Islet precursor cell (in vitro differentiated cells): ENCODE measurements around the gene GDF7.

Source experiments
- DNase-seq: peaks from one replicate; pipeline ENCODE4 v3.0.0-alpha.2; 2018

The GDF7 gene

DNA sequence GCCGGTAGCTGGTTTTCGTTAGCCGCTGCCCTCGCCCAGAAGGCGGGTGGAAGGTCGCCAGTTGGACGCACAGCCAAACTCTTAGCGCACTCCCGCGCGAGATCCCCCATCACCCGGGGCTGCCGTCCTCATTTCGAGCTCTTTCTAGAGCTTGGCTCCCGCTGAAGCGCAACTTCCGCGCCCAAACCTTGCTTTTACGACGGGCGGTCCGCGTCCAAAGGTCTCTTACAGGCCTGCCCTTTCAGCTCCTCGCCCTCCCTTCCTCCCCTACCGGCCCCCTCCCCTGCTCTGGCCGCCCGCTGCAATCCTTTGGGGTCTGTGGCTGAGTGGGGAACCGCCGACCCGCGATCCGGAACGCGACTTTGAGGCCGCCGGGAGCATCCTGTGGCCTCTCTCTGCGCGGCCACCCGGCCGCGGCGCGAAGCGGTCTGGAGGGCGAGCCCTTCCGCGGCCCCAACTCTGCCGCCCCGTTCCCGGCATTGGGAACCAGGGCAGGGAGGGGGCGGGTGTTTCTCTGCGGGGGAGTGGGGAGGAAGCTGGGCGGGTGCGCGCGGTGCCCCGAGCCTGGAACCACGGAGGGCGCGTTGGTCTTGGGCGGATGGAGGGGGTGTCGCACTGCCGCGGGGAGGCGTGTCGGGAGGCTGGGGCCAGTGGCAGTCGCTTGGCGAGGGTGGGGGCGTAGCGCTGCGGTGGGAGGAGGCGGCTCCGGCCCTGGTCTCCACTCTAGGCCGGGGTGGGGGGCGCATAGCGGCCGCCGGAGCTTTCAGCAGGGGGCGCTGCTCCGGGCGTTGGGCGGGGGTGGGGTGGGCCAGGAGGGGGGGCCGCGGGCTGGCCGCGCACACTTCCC, at the start of gene GDF7:
TSS of gene GDF7 (plus strand) at position 841 of the 847 bp plus-strand sequence. CDS start 96 bp downstream, outside the sequence.
- DNase-seq = no peak

DNA sequence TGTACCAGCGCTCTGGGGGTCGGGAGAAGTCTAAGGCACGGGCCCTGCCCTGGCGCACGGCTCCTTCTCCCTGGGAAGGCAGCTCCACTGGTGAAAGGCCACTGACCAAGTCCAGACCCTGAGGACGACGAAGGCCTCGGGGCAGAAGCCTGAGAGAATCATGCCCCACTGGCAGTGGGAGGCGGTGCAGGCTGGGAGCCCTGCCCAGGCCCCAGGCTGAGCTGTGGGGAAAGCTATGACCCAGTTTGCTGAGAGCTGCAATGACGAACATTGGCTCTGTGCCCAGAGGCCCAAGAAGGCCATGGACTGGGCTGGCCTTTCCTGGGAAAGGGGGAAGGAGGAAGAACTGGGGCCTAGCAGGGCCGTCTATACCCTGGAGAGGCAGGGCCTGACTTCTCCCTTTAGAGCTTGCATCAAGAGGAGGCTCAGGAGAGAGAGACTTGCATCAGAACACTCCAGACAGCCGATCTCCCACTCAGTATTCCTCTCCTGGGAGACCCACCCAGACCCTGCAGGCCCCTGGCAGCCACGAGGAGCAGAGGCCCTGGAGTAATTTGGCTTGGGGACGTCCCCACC, 49.0 kb upstream of the GDF7 start:
- DNase-seq = peak; percentile 80

DNA sequence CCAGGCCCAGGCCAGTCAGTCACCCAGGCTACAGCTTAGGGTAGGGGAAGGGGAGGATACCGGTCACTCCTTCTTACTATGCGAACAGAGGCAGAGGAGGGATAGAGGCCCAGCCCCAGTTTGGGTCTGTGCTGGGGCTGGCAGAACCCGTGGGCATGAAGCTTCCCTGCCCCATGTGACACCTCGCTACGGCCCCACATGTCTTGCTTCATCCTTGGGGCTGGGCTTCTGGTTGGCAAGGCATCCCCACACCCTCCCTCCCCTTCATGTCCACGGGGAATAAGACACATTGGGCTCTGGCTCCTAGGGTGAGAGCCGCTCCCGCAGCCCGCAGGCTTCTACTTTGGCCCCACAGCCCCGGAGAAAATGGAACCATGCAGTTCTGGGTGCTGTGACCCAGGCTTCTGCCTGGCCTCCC, 48.5 kb upstream of the GDF7 start:
- no peak for DNase-seq

DNA sequence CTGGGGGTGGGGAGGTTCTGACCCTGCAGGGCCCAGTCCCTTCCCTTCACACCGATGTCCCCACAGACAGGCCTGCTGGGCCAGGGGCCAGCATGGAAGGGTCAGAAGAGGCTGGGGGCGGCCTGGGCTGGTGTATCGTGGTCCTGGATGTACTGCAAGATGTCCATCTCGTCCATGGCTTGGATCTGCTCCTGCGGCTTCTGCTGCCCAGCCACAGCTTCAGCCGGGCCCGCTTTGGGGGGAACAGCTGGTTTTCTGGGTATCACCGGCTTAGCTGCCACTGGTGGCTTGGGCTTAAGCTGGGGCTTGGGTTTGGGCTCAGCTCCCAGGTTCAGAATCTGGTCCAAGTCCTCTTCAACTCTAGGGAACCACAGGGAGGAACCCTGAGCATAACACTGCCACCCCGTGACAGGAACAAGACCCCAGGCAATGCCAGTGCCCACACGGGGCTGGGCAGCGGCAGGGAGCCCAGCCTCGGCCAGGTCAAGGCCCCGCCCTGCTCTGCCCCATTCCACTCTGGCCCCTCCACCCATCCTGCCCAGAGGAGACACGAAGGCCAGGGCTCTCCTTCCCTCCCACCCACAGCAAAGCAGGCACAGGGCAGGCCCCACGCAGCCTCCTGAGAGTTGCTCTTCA, 47.9 kb upstream of the GDF7 start:
- peak; percentile 45 for DNase-seq

DNA sequence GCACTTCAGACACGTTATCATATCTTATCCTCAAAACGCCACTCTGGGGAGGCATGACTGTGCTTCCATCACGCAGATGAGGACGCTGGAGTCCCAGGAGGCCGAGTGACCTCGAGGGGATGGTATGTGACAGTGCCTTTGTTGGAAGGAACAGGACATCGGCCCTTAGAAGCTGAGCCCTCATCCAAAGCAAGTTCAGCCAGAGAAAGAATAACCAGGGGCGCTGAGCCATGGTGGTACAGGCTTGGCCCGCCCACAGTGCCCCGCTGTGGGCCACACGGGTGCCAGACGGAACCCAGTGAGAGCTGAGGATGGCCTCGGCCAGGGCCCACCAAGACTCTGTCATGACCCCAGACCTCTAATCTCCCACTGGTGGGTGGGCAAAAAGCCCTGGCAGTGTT, 47.3 kb upstream of the GDF7 start:
- peak; percentile 77 for DNase-seq

DNA sequence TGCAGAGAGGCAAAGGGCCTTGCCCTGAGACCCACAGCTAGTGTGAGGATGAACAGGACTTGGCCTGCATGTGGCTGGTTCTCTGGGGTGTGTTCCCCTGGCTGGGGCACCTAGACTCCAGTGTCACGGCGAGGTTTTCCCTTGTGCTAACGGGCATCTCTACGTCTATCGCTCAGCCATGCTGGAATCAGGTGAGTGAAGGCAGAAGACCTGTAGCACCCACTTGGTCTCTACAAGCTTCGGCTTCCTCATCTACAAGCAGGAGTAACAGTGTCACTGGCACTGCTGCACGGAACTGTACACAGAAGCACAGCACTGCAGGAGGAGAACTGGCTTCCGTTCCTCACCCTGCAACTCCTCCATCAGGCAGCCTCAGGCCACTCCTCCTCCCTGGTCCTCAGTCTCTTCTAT, 46.7 kb upstream of the GDF7 start:
- DNase-seq = peak; percentile 40

DNA sequence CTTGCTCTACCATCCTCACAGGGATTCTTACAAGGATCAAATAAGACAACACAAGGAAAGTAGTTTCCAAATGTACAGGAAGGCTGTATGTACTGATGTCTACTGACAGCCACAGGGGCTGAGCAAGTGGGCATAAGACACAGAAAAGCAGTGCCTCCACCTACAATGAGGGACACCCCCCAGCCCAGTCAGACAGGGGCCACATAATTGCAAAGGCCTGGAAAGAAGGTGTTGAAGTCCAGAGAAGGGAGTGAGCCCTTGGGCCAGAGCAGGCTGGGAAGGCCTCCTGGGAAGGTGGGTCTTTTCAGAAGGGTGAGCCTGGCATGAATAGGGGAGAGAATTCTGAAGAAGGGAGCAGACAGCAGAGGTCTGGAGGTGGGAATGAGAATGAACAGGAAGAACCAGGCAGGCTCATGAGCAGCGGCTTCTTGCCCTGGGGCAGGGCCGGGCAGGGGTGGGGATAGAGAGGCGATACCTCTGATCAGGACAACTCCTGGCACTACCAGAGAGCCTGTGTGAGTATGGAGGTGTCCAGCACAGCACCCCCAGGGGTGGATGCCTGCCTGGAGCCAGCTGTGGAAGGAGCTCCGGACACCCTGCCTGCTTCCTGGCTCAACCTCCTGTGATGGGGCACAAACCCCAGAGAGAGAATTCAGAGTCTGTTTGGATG, 46.1 kb upstream of the GDF7 start:
- peak; percentile 69 for DNase-seq

DNA sequence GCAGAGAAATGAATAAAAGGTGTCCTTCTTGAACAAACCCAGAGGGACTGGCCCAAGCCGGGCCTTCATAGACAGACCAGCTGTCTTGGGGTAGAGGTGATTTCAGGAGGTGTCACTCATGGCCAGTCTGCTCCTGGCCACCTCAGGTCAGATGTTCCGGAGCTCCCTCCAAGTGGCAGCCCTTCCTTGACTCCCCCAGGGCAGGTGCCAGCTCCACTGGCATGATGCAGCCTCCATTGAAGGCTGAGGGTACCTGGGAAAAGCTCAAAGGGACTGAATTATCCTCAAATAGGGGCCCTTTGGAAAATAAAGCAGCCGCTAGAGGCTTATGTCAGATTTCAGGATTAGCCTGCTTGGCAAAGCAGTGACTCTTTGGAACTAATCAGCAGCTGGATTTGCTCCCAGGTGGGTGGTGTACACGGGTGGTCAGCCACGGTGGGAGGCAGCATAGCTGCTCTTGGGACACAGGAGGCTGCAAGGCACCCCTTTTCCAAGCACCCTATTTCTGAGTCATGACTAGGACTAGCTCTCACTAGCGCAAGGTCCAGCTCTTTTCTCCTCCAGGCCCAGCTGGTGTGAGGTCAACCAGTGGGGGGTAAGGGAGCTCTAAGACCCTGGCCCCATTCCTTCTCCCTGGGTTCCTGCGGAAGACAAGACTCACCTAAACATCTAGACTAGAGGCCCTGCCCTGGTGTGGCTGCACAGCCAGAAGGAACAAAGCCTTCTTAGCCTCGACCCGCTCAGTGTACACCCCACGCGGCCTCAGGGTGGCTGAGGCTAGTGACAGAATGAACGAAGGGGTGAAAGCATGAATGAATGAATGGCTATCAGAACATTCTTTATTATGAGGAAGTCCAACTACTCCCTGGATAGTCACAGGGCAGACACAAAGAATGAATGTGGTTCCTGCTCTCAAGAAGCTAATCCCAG, 45.3 kb upstream of the GDF7 start:
- peak; percentile 50 for DNase-seq

DNA sequence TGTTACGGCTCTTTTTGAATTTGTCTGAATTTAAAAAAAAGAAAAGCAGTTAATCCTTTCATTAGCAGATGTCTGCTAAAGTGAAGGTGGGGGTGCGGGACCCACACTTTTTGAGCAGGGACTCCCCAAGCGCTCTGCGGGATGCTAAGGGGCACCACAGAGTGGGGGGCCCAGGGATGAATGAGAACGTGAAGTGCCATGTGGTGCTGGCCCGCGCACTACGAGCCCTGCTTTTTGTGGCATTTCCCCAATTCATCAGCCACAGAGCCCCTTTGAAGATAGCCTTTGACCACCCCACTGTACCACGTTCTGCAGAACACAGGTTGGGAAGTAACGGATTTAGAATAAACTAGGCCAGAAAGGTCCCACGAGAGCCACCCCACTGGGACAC, 44.7 kb upstream of the GDF7 start:
- peak; percentile 41 for DNase-seq

DNA sequence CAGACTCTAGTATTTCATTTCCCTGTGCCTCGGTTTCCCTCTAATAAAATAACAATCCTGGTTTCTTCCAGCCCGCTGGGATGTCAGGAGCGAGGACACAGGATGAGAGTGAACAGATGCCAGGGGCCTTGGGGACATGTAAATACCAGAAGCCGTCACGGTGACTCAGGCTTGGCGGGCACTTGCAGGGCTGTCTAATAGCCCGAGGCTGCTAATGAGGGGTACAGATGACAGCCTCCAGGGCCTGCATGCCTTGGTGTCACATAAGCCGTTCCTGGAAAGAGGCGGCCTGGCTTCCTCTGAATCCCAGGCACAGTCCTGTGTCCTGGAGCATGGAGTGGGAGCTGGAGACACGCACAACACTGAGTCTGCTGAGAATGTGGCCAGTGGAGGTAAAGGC, 44.2 kb upstream of the GDF7 start:
- DNase-seq = peak; percentile 77

DNA sequence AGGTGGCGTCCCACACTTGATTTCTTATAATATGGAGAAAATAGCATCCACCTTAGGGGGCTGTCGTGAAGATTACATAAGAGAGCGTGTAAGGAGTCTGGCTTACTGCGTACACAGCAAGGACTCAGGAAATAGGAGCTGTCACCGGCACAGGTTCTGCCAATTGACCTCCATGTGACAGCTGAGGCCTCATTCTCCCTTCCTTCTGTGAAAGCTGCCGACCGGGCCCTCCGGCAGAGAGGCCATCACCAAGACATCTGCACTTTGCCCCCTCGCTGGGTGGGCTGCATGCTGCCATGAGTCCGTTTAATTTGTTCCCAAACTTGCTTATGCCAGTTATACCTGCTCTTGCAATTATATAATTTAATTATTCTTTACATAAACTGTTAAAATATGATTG, 43.7 kb upstream of the GDF7 start:
- DNase-seq = no peak

DNA sequence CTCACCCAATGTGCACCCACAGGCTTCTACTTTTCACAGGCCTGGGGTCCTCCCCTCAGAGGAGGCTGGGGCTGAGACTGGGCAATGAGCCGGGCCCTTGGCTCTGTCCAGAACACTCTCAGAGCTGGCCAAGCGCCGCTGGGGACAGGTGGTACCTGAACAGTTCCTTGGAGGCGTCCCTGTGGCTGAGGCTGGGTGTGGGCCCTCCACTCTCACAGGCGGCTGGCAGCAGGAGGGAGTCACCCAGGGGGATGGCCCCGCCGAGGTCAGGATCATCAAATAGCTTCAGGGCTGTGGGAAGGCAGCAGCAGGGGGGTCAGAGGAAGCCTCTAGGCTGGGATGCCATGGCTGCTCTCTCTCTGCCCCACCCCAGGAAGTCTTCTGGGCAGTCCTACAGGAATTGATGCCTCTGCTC, 43.2 kb upstream of the GDF7 start:
- DNase-seq = peak; percentile 51

DNA sequence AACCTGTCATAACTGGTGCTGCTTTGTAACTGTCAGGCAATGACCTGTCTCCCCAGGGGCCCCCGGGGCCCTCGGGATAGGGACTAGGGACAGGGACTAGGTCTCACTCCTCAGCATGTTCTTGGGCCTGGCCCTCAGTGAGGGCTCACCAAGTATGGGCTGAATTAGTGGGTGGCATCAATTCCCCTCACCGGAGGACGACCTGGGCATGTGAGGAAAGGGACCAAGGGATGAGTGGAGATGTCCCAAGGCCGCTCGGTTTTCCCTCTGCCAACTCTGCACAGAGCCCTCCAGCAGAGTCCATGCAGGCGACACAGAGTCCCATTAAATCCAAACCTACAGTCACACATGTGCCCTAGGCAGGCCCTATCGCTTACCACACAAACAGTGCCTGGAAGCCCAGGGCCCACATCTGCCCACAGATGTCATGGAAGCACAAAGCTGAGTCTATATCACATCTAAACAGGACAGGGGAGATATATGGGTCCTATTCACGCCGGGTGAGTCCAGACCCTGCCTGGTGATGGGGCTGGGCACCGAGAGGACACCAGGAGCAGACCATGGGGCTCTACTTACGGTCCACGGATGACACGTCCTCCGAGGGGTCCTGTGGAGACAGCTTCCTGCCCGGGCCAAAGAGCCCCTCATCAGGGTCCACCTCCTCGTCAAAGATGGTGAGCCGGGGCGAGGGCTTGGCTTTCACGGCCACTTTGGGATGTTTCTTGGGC, 42.6 kb upstream of the GDF7 start:
- DNase-seq = peak; percentile 50

DNA sequence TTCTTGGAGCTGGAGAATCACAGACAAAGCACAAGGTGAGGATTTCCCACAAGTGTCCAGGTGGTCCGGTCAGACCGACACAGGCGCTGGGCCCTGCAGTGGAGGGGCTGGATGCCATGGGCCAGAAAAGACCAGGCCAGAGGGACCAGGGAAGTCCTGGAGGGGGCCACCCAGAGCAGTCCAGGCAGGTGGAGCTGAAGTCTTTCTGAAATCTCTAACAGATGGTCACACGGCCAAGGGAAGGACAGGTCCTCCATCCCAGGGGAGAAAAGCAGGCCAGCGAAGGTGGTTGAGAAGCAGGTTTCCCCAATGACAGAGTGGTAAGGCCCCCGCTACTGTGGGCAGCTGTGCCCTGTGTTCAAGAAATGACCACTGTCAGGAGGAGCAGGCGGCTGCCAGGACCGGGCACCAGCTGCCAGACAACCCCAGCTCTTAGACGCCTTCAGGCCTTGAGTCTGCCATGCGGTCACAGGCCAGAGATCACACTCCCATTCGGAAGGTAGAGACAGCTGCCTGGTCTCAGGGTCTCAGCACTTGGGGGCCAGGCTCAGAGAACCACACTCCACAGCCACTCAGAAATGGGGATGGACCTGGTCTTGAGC, 42.0 kb upstream of the GDF7 start:
- DNase-seq = peak; percentile 46

DNA sequence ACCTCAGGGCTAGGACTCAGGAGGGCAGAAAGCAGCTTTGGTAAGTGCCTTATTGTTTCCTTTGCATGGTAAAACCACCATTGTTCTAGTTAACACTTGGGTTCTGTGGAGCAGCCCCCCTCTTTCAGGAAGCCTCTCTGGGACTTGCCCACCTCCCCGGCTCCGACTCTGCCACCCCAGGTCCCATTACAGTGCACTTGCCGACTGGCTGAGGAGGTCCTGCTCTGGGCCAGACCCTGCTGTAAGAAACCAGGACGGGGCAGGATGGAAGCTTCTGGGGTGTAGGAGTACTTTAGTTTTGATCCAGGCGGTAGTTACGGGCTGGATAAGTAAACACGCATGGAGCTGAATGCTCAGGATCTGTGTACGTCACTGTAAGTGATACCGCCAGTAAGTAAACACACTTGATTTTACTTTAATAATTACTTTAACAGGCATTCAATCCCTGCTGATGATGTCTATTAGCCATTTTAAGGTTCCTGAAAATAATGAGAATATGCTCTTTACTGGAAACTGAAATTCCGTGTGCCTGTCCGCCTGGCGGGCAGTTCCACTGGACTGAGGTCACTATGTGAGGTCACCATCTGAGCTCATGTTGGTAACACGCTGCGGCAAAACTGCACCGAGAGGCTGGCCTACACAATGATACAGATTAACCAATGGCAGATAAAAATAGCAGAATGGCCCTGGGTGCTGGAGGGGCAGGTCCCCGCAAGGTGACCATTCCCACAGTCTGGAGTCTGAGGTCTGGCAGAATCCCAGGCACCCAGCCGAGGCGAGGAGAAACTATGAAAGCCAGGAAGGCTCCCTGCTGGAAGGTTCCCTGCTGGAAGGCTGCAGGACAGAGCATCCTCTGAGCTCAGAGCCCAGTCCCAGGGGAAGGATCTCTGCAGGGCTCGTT, 41.2 kb upstream of the GDF7 start:
- peak; percentile 49 for DNase-seq

DNA sequence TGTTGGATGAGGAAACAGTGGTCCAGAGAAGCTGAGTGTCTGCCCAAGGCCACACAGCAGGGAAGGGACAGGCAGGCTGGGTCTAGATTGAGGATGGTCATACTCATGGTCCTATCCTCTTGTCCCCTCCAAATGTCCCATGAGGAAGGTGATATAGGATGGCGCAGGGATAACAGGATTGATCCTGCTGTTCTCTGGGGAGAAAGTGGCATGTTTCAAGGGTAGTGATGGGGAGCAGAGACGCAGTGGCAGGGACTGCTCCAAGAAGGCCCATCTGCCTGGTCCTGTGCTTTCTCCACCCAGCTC, 40.6 kb upstream of the GDF7 start:
- no peak for DNase-seq

DNA sequence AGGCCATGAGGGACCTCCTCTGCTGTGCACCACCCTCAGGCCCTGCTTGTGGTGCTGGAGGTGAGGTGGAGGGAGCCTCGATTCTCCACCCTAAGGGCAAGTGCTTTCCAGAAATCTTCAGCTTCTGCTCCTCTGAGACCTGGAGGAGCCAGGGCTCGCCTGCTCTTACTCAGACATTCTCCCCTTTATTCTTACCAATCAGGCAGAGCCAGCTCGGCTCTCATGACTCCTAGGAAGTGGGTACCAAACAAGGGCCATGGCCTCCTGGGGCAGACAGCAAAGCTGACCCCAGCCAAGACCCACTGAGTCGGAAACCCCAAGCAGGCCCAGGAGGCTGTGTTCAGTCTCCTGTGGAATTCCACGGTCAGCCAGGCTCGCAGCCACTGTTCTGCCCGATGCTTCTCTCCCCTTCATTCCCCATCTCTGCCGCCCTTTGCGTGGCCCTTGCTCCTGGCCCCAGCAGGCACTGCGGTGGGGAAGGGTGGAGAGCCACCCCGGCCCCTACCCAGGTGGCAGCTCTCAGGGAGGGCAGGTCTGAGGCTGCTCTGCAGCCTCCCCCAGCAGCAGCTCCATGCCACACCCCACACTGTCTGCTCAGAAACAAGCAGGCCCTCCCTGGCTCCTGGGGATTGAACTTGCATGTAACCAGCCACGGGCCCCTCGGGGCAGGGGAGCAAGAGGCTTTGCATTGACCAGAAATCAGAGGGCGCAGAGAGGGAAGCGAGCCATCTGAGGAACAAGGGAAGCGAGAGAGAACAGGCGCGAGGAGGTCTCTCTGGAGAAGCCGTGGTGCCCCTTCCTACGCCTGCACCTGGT, 40.0 kb upstream of the GDF7 start:
- no peak for DNase-seq

DNA sequence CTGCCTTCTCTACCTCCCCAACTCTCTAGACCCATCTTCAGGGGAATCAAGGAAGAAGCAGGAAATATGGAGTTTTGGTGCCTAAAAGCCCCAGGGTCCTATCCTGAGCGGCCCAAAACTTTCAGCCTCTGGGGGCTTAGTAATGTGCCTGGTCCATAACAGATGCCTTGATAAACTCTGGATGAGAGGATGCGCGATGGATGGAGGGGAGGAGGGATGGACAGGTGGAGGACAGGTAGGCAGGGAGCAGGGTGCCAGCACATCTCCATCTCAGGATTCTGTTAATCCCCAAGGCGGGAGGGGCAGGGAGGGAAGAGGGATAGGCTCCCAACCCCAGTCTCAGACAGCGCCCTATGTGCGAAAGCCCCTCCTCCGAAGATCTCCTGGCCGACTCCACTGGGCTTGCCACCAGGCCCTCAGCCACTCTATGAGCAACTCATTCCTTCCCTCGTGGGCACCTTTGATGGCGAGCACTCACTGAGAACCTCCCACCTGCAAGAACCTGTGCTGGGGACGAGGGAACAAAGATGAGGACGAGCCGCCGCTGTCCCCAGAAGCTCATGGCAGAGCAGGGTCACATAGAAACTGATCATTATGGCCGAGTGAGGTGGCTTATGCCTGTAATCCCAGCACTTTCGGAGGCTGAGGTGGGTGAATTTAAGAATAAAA, 39.1 kb upstream of the GDF7 start:
- no peak for DNase-seq

DNA sequence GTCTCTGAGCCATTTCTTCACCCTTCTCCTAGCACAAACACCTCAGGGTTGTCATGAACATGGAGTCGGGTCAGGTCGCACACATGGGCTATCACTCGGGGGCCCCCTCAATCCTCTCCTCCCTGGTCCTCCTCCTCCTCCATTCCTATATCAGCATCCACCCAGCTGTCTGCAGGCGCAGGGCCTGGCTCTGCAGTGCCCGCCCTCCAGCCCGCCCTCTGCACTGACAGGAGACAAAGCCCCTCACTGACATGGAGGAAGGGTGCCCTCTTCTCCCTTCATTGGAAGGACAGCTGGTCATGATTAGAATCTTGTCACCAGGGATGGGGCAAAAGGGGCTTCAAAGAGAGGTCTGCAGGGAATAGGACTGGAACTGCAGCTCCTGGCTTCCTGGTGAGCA, 37.8 kb upstream of the GDF7 start:
- DNase-seq = no peak
